ENCODE results near the gene PRR18.

Gene PRR18

GRCh38 chr6:166282394-166283032 lies 25.7 kb downstream of the PRR18 start:
- H3K4me3 ChIP-seq (ENCODE audit: low read depth, low read length) = no peak overlapping the region
- DNase-seq (ENCODE audit: low read depth) = no peak
- TF ChIP-seq POLR2A (IDR thresholded peaks at IDR 0.05; ENCODE audit: extremely low read depth, insufficient read length) = no peak
- no peak for TF ChIP-seq CTCF (IDR thresholded peaks at IDR 0.05; ENCODE audit: low read depth, low read length)
- TF ChIP-seq MAX (IDR thresholded peaks at IDR 0.05; ENCODE audit: low read depth, low read length) = no peak
- no peak for TF ChIP-seq MYC (IDR thresholded peaks at IDR 0.05; ENCODE audit: low read depth, low read length)

- DNase-seq (ENCODE audit: low read depth) = no peak
- H3K4me3 ChIP-seq (ENCODE audit: low read depth, low read length) = no peak overlapping the region
- TF ChIP-seq POLR2A (IDR thresholded peaks at IDR 0.05; ENCODE audit: extremely low read depth, insufficient read length) (no peak), CTCF (IDR thresholded peaks at IDR 0.05; ENCODE audit: low read depth, low read length) (no peak), MYC (IDR thresholded peaks at IDR 0.05; ENCODE audit: low read depth, low read length) (no peak), MAX (IDR thresholded peaks at IDR 0.05; ENCODE audit: low read depth, low read length) (no peak)
These were observed 27.1 kb downstream of the PRR18 start for GRCh38 chr6:166281104-166281503.

- H3K4me3 ChIP-seq (ENCODE audit: low read depth, low read length) = no peak overlapping the region
- no peak for DNase-seq (ENCODE audit: low read depth)
- TF ChIP-seq POLR2A (IDR thresholded peaks at IDR 0.05; ENCODE audit: extremely low read depth, insufficient read length) (no peak), MYC (IDR thresholded peaks at IDR 0.05; ENCODE audit: low read depth, low read length) (no peak), CTCF (IDR thresholded peaks at IDR 0.05; ENCODE audit: low read depth, low read length) (no peak), MAX (IDR thresholded peaks at IDR 0.05; ENCODE audit: low read depth, low read length) (no peak)
These were observed 28.9 kb downstream of the PRR18 start for GRCh38 chr6:166279393-166279679.

GRCh38 chr6:166278579-166279392 lies 29.4 kb downstream of the PRR18 start:
- DNase-seq (ENCODE audit: low read depth) = no peak
- no peak overlapping the region for H3K4me3 ChIP-seq (ENCODE audit: low read depth, low read length)
- no peak for TF ChIP-seq MAX (IDR thresholded peaks at IDR 0.05; ENCODE audit: low read depth, low read length)
- TF ChIP-seq POLR2A (IDR thresholded peaks at IDR 0.05; ENCODE audit: extremely low read depth, insufficient read length) = no peak

GRCh38 chr6:166277892-166278578 lies 30.2 kb downstream of the PRR18 start:
- DNase-seq (ENCODE audit: low read depth) = no peak
- TF ChIP-seq POLR2A (IDR thresholded peaks at IDR 0.05; ENCODE audit: extremely low read depth, insufficient read length) (no peak), CTCF (IDR thresholded peaks at IDR 0.05; ENCODE audit: low read depth, low read length) (no peak), MAX (IDR thresholded peaks at IDR 0.05; ENCODE audit: low read depth, low read length) (no peak), MYC (IDR thresholded peaks at IDR 0.05; ENCODE audit: low read depth, low read length) (no peak)
- H3K4me3 ChIP-seq (ENCODE audit: low read depth, low read length) = no peak overlapping the region

- H3K4me3 ChIP-seq (ENCODE audit: low read depth, low read length) = no peak overlapping the region
- TF ChIP-seq POLR2A (IDR thresholded peaks at IDR 0.05; ENCODE audit: extremely low read depth, insufficient read length) (no peak), MAX (IDR thresholded peaks at IDR 0.05; ENCODE audit: low read depth, low read length) (no peak), MYC (IDR thresholded peaks at IDR 0.05; ENCODE audit: low read depth, low read length) (no peak), CTCF (IDR thresholded peaks at IDR 0.05; ENCODE audit: low read depth, low read length) (no peak)
These were observed 31.2 kb downstream of the PRR18 start for GRCh38 chr6:166277018-166277417.

More at GRCh38 chr6:166277018-166277417, 31.2 kb downstream of the PRR18 start:
- no peak for DNase-seq (ENCODE audit: low read depth)

All from NB4 (cell line).